Uterus (tissue), 2 donors: Measurements from ENCODE around the gene KCTD18.

Source experiments
- CTCF ChIP-seq, 4 experiments: fragments of 200-600 bp in 2 of 4; fragments of 450-650 bp in 2 of 4; sonication (generic) in 2 of 4; IDR thresholded peaks; one replicate each; pipeline ENCODE4 v1.5.1; 2016 to 2019; ENCODE audit warnings: antibody characterized with exemption in 4 of 4, mild to moderate bottlenecking in 2 of 4, moderate library complexity in 1 of 4
- POLR2A ChIP-seq, 2 donors: fragments of 450-650 bp; IDR thresholded peaks; one replicate each; pipeline ENCODE4 v1.6.1; 2016; ENCODE audit warnings: antibody characterized with exemption in 2 of 2, mild to moderate bottlenecking in 1 of 2, moderate library complexity in 1 of 2

- peak in 3 of 4 experiments; percentile 20 to 32 (median 27) for TF ChIP-seq CTCF (IDR thresholded peaks at IDR 0.05)
- TF ChIP-seq POLR2A (IDR thresholded peaks at IDR 0.05): no peak
Observed at GRCh38 chr2:200471324-200471848, 38.5 kb downstream of the KCTD18 start.
